ENCODE measurements around the gene RNF152.

Gene RNF152

DNA sequence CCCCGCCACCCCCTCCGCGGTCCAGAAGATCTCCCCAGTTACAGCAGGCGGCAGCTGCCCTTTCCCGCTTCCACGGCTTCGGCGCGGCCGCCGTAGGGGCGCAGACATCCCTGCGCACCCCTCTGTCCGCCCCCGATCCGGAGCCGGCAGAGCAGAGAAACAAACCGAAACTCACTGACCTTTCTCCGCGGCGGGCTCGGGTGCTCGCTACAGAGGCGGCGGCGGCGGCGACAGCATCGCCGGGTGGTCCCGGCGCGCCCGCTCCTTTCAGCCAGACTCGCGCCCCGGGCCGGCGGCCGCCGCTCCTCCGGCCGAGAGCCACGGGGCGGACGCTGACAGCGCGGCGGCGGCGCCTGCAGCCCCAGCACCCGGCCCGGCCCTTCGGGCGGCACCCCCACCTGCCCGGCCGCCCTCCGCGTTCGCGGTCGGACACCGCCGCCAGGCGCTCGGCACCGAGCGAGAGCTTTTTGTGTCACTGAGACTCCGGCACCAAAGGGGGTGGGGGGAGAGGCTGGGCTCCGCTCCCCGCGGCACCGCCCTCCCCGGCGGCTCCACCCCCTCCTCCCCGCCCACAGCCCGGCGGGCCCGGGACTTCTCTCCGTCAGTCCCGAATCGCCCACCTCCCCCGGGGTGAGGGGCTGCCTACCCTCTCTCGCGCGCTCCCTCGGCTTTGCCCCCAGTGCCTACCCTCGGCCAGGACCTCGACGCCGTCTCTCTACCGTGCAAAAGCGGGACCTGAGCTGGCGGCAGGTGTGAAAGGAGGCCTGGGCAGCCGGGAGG, 1.4 kb upstream of the RNF152 start:
- DNase-seq = peak; percentile 88

DNA sequence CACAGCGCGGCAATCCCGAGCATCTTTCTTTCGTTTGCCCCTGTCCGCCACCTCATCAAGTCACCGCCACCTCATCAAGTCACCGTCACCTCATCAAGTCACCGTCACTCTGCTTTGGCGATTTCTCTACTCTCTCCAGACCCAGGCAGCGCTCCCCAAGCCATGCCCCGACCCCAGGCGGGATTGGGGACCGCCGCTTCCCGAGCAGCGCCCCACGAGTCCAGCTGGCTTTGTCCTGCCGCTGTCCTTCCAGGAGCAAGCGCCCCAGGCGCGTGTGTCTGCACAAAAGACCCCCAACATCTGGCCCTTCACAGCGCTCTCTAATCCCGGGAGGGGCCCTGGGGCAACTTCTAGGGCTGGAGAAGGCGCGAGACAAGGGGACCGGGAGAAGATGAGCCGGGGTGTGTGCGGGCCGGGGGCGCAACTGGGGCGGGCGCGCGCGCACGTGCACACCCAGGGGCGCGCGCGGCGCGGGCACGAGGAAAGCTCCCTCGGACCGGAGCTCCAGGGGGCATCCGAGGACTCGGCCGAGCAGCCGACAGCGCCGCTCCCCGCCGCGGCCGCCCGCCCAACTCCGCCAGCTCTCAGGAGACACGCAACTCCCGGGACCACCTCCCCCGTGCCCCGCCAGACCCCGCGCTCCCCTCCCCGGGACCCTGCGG, 633 bp upstream of the RNF152 start:
- DNase-seq = peak; percentile 72

DNA sequence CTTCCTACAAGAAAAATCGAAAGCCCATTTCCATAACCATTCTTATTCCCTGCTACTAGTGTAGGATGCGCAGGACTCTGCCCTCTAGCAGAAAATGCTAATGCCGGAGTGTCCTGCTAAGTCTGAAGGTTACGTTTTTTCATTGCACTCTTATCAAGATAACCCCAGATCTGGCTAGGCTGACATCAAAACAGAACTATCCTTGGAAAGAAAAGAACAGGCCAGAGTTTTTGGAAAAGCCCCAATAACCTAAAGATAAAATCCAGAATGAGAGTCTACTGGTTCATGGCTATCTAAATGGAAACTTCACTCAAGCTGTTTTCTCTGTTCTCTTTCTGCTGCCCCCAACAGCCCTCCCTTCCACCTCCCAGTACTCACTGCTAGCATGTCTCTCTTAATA, 913 bp downstream of the RNF152 start:
- DNase-seq = no peak

DNA sequence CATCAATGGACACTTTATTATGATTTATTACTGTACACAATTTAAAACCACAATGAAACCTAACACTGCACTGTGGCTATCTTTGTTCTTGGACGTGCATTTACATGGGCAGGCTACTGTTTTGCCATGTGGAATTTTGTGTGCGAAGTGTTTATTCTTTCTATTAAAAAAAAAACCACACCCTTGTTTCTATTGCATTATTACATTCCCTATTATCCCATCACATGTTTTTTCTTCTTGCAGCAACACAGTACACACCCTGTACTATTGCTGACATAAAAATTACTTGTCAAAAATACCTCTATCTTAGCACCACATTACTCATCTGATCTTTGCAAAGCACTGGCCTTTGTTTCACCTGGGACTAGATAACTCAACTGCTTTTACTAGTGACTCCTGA, 1.5 kb downstream of the RNF152 start:
- DNase-seq = no peak

DNA sequence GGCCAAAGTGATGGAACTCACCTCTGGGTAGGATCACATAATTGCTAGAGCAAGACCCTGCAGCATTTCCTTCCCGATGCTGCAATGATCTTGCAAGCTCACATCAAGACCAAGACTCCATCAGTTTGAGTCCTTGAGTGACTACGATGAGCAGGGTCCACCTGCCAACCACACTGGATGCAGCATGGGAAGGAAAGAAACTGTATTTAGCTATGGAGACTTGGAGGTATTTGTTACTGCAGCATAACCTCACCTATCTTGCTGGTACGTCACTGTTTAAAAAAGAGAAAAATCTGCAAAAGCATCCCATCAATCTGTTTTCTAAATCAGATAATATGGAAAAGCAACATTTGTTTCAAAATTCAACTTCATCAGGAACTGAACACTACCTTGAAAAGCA, 2.5 kb downstream of the RNF152 start:
- DNase-seq = no peak

DNA sequence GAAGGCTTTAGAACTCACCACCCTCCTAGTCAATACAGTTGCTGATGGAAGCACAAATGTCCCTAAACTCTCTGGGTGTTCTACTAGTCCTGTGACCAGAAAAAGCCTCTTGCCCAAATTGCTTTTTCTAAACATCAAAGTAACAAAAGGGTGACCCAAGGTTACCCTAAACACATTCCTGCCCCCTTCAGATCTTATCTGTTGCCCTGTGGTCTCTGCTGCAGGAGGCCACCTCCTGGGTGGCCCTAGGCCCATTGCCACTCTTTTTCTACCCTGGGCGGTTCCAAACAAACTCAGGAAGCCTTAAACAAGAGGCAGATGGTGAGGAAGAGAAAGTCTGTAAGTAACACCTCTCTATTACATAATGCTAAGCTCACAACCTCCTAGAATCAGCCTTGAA, 3.3 kb downstream of the RNF152 start:
- no peak for DNase-seq

DNA sequence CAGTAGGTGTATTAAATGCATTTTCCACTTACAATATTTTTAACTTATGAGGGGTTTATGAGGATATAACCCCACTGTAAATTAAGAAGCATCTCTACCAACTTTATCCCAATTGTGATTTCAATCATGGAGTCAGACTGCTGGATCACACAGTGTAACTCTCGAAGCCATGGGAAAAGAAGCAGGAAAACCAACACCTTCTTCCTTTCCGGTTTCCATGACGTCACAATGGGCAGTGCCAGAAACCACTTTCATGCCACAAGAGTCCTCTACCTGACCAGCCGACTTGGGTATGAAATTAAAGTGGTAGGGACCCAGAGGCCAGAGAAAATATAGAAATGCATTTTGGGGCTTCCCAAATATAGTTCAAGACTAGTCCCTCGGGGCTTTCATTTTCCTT, 4.2 kb downstream of the RNF152 start:
- no peak for DNase-seq

DNA sequence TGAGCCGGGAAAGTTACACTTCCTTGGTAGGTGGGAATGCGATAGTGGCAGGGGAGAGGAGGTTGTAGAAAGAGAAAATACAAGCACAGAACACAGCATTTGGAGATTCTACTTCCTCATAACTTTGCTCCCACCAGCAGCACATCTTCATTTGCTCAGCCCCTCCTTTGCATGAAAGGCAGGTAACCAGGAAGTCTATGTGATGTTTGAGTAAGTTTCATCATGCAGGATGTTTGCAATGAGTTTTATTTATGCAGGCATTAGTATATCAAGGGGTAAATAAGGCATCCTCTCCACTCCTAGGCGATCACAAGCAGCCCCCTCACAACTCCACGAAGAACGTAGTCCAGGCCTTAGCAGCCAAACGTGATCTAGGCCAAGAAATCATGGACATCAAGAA, 5.0 kb downstream of the RNF152 start:
- no peak for DNase-seq

DNA sequence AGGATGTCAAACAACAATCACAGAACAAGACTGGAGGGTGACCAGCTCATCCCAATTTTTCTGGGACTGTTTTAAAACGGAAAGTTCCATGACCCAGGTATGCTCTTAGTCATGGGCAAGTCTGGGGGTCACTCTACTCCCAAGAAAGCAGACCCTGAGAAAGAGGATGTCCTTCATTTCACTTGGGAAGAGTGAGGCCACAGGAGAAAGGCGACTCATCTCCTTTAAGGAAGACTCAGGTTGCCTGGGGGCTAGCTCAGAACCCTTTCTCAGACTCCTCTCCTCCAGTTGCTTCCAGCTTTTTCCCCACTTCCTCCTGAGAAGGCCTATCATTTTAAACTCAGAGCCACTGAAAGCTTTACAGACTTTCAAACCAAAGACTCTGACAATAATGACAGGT, 9.3 kb downstream of the RNF152 start:
- no peak for DNase-seq

DNA sequence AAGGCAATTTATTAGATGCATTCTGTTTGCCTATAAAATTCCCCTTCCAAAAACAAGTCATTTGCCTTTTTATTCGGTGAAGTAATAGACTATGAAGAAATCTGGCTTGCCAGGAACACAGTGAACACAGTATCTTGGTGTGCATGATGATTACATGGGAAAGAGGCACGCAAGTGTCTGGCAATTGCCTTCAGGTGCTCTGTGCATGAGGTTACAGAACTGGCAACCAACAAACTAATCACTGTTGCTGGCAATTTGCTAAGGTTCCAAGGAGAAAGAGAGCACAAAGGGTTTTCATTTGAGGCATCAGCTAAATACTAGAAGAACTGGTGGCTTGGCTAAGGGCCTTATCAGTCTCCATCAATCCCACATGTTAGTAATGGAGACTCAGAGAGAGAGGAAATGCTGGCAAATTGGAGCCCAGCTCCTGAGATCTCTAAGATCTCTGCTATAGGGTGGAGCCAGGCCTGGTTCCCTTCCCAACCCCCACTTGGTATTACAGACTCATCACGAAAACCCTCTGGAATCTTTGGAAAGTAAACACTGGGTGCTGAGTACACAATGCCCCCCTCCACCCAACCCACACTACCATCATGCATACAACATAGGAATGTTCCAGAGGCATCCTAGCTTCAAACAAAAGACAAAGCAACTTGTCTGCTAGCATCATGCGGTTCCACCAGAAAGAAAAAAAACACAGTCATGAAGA, 10.4 kb downstream of the RNF152 start:
- no peak for DNase-seq

DNA sequence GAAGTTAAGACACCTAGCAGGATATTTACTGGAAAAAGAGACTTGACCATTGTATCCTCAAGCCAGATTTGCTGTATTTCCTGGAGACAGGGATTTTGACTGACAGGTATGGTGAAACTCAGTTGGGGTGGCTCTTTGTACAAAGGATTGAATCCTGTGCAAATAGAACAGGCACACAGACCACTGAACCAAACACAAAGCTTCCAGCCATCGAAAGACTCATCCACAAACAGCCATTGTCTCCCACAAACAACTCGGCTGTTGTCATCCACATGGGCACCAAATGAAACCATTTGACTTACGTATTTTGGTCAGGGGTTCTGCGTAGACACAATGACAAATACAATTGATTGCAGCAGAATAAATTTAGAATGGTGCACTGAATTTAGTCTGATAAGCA, 15.9 kb downstream of the RNF152 start:
- DNase-seq = no peak

DNA sequence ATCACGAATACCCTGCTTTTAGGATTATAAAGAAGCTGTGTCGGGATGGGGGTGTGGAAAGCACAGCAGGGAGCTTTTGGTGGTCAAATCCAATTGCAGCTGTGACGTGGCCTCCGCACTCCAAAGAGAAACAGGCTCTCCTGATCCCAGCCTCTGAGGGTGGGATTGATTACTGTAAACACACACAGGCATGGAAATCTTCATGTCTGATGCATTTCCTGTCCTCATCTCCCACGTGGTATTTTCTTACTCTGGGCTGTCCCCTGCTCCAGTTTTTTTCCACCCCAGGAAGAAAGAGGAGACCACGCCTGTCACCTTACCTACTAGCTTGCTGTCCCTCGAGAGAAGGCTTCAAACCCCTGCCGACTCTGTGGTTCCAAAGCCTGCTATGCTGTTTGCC, 22.7 kb downstream of the RNF152 start:
- peak; percentile 30 for DNase-seq

DNA sequence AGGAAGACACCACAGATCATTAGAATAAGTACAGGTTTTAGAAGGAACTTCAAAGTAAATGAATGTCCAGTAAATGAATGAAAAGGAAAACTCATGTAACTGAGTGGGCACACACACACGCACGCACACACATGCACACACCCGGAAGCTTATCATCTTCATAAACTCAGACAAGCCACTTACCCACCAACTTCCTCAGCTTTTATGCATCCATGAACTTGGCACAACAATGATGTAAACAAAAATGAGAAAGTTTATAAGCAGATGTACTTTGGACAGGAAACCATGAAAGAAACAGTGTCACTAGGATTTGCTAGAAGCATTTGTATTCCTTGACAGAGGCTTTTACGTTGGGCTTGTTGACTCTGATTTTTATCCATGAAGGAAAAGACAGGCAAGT, 23.2 kb downstream of the RNF152 start:
- no peak for DNase-seq

DNA sequence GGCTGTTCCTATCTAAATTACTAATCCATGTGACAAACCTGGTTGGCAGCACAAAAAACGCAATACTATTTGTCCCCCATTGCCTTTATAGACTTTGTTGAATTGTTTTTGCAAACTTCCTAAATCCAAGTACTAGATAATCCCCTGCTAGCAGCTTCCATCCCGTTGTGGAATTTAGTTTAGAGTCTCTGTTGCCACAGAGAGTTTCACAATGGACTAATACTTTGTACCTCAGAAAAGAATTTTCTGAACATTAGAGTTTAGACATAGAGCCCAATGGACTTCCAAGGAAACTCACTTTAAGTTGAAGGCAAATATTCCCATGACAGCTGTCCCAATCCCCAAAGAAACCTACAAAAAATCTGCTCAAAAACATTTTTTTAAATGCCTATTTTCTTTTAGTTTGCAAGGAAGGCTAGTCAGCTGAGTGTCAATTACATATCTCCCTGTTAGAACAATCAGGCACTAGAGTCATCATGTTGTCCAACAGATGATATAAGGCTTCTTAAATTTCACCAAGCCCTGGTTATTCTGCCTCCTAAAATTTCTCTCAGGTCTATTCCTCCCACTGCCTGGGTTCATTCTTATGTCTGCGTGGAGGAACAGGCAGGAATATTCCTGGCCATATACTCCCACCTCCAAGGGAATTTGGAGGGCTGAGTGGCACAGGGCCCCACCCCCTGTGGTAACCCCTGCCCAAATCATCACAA, 27.2 kb downstream of the RNF152 start:
- DNase-seq = no peak

DNA sequence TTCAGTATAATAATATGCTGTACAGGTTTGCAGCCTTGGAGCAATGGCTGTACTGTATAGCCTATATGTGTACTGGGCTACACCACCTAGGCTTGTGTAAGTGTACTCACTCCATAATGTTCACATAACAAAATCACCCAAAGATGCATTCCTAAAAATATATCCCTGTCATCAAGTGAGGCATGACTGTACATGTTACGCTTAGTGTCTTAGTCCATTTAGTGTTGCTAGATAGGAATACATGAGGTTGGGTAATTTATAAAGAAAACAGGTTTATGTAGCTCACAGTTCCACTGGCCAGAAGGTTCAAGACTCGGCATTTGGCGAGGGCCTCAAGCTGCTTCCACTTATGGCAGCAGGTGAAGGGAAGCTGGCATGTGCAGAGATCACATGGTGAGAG, 31.4 kb downstream of the RNF152 start:
- DNase-seq = no peak

DNA sequence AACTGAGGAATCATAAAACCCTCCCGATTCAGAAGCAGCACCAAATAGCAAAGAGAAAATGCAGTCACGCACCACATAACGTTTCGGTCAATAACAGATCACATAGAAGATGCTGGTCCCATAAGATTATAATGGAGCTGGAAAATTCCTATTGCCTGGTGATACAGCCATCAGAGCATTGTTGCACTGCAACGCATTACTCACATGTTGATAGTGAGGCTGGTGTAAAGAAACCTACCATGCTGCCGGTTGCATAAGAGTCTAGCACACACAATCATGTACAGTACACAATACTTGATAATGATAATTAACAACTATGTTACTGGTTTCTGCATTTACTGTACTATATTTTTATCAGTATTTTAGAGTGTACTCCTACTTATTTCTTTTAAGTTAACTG, 32.5 kb downstream of the RNF152 start:
- DNase-seq = no peak

DNA sequence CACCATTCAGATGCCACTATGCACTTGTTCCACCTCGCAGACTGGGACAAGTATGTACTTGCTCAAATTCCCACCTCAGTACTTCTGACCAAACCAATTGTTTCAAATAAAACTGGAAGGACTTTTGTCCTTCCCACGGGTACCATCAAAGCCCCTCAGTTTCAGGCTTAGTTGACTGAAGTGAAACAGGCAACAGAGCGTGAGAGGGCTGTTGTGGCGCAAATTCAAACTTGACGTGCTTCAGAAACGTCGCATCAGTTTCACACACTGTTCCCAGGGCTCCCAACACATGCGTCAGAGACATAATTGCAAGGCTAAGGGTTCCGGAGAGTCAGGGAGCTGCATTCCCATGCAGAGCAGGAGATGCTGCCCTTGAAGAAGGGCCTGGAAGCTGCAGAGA, 33.7 kb downstream of the RNF152 start:
- no peak for DNase-seq

DNA sequence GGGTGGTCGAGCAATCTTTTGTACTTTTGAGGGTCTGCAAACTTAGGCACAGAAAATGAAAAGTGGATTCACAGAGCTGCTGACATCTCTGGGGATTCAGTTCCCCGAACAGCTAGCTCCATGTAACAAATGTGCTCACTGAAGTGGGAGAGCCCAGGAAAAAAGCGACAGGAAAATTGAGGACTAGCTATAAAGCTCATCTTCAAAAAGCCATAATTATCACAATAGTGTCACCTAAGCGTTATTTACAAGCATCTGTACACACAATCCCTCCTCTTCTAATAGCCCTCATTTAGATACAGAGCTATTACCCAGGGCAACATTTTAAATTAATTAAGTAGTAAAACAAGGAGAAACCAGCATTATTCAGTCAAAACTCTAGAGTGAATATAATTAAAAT, 36.1 kb downstream of the RNF152 start:
- no peak for DNase-seq

DNA sequence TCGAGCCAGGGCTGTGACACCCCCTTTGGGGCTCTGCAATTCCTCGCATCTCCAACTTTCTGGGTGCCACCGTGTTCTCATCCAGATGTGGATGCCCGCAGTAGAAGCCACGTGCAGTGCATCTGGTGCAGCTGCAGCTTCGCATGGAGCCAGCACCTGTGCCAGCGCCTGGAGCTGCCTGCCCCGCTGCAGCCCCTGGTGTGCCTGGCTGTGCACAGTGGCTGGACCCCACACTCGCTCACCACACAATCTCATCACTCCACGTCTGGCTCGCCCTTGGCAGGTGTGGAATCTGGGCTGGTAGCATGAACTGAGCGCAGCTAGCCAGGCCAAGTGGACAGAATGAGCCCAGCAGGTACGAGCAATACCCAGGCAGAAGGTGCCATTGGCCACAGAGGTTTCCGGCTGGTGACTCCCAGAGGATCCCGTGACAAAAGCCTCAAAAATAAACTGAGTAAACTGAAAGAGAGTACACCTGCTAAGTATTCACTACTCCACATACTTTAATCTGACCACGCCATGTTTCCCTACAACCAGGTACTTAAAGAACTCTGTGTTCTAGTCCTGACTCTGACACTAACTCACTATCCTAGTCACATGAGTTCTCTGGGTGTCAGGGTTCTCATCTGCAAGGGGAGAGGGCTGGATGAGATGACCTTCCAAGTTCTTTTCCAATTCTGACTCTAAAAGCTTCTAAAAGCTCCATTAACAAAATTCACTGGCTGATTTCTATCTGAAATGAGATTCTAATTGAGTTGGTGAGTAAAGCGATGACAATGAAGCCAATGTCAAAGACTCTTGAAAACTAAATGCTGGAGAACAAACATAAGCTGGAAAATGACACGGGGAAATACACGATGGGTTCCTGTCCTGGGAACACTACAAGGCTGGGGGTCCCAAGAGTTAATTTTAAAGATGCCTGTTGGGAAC, 37.1 kb downstream of the RNF152 start:
- DNase-seq = no peak

DNA sequence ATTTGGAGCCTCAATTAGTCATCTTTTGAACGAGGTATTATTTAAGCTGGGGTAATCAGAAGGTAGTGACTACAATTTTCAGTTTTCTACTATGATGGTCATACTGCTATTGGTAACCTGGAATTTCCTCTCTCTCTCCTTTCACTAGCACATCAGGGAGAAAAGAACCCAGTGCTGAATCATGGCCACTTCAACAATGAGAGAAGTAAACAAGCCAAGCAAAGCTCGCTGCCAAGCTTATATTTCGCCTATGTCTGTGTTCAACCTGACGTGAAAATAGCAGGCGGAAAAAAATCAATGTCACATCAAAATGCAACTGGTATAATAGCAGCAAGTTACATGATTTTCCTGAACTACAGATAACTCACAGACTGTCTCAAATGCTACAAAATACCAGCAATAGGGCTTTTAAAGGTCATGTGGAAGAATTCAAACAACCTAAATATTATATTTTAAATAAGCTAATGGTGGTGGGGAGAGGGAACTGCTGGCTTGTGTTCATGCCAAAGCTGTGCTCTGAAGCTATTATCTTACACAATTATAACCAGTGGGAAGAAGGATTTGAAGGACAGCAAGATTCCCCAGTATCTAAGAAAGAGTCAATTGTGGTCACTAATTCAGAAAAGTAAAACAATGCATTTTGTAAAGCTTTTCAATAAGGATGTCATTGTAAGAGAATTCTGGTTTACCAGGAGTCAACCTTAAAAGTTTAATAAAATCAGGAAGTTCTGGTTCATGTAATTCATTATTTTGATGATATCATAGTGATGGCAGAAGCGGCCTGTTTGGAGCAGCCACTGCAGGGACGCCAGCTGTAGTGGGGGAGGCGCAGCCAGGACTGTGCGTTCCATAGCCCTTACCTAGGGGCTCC, 38.0 kb downstream of the RNF152 start:
- DNase-seq = no peak

DNA sequence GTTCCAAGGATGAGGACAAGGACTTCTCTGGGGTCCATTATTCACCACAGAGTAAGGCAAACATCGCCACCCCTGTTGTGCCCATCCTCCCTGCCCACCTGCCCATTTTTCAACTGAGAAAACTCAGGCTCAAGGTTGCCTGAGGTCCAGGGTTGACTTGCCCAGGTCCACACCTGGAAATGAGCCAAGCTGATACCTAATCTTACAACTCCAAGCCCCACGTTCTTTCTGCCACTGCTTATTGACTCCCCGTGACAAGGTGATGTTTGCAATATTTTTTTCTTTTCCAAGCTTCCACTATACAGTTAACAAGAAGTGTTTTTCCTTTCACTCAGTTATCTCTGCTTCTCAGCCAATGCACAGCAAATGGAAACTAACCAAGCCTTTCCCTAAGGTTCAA, 39.0 kb downstream of the RNF152 start:
- no peak for DNase-seq

All from femur (tissue), 1 donor.